Type B pancreatic cell (in vitro differentiated cells): ENCODE measurements around the gene EIF4EBP3. TPM values are rescaled to one million over a fixed set of nuclear protein-coding genes. Genes with fewer than 3 reads are reported as not detected.

Experiments
- DNase-seq: peaks from one replicate; pipeline ENCODE4 v3.0.0; 2021; ENCODE audit warnings: mixed read lengths; ENCODE audit not compliant: unreplicated experiment; ENCODE audit errors: extremely low spot score
- H3K27ac Mint-ChIP-seq: 2 replicates; pipeline ENCODE4 v1.8.0; 2021; ENCODE audit warnings: mild to moderate bottlenecking, mixed read lengths
- H3K27me3 Mint-ChIP-seq: 2 replicates; pipeline ENCODE4 v1.8.0; 2021; ENCODE audit warnings: mixed read lengths
- H3K36me3 Mint-ChIP-seq: 2 replicates; pipeline ENCODE4 v1.8.0; 2021; ENCODE audit warnings: mixed read lengths
- H3K4me1 Mint-ChIP-seq: one replicate; pipeline ENCODE4 v1.8.0; 2021; ENCODE audit warnings: mixed read lengths; ENCODE audit not compliant: unreplicated experiment
- H3K4me3 Mint-ChIP-seq: 2 replicates; pipeline ENCODE4 v1.8.0; 2021; ENCODE audit warnings: mild to moderate bottlenecking, mixed read lengths
- H3K9me3 Mint-ChIP-seq: 2 replicates; pipeline ENCODE4 v1.8.0; 2021; ENCODE audit warnings: mixed read lengths
- total RNA-seq: library from RNA; stranded (reverse); gene quantifications from 2 replicates; pipeline ENCODE4 v1.2.1, GENCODE V29; 2021; ENCODE audit warnings: low replicate concordance
- TF ChIP-seq, protein P1 (sequence below): fragments of 200-600 bp; sonication (generic); conservative IDR thresholded peaks from 2 replicates; pipeline ENCODE4 v1.5.0; 2021; ENCODE audit warnings: antibody characterized with exemption, mild to moderate bottlenecking

Gene EIF4EBP3
- total RNA-seq, 1 donor from 2014 or later: 4.8 TPM

DNA sequence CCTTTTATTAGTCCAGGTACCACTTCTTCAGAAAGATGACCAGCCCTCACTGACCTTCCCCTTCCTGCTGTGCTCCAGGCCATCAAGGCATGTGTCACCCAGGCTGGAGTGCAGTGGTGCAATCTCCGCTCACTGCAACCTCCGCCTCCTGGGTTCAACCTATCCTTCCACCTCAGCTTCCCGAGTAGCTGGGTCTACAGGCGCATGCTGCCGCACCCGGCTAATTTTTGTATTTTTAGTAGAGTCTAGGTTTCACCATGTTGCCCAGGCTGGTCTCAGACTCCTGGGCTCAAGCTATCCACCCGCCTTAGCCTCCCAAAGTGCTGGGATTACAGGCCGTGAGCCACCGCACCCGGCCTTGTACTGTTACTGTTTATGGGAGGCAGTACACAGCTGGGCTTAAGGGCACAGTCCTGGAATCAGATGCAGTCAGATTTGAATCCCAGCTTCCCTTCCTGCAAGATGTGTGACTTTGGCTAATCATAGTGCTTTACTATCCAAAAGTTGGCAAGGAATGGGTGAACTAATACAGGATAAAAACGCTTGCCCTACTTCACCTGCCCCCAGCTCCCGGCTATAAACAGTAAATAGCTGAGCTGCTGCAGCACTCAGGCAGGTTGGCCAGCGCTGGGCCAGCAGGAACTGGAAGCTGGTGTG lies 483 bp upstream of the EIF4EBP3 start:
- no peaks in the 10 kb centered on the region for H3K9me3 Mint-ChIP-seq
- peak overlapping the region; percentile 86 for H3K27ac Mint-ChIP-seq
- H3K27me3 Mint-ChIP-seq: no peaks in the 10 kb centered on the region
- no peak for DNase-seq
- TF ChIP-seq, protein P1, sequence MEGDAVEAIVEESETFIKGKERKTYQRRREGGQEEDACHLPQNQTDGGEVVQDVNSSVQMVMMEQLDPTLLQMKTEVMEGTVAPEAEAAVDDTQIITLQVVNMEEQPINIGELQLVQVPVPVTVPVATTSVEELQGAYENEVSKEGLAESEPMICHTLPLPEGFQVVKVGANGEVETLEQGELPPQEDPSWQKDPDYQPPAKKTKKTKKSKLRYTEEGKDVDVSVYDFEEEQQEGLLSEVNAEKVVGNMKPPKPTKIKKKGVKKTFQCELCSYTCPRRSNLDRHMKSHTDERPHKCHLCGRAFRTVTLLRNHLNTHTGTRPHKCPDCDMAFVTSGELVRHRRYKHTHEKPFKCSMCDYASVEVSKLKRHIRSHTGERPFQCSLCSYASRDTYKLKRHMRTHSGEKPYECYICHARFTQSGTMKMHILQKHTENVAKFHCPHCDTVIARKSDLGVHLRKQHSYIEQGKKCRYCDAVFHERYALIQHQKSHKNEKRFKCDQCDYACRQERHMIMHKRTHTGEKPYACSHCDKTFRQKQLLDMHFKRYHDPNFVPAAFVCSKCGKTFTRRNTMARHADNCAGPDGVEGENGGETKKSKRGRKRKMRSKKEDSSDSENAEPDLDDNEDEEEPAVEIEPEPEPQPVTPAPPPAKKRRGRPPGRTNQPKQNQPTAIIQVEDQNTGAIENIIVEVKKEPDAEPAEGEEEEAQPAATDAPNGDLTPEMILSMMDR: no peak
- peaks cover 11% of the 10 kb centered on the region for H3K36me3 Mint-ChIP-seq
- H3K4me1 Mint-ChIP-seq: peaks cover 13% of the 10 kb centered on the region
- peak overlapping the region; percentile 84 for H3K4me3 Mint-ChIP-seq

DNA sequence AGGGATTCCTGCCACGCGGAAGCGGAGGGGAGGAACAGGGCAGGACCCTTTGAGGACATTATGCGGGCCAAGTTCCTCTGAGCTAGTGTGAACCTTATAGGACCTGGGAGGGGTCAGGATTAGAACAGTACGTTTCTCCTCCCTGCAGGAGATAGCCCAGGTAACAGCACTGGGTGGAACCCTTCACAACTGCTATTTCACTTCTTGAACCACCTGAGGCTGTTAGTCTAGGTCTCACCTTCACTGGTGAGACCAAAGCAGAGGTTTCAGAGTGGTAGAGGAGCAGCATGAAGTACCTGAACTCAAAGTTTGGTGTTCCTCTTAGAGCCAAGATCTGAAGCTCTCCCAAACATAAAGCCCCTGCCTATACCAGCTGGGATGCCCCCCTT lies 832 bp downstream of the EIF4EBP3 start:
- Mint-ChIP-seq H3K27me3 (no peaks in the 10 kb centered on the region), H3K27ac (peak overlapping the region; percentile 86), H3K36me3 (peaks cover 11% of the 10 kb centered on the region), H3K4me1 (peaks cover 13% of the 10 kb centered on the region), H3K4me3 (peak overlapping the region; percentile 84), H3K9me3 (no peaks in the 10 kb centered on the region)
- DNase-seq: no peak
- TF ChIP-seq, protein P1: no peak

DNA sequence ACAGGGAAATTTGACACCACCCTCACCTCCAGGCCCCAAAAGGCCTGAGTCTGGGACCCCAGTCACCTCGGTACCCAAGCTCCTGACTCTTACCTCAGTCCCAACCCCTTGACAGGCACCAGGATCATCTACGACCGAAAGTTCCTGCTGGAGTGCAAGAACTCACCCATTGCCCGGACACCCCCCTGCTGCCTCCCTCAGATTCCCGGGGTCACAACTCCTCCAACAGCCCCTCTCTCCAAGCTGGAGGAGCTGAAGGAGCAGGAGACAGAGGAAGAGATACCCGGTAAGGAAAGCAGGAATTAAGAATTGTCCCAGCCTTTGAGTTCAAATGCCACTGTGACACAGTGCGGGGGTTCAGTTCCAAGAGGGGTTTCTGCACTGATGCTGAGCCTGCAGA lies 1.3 kb downstream of the EIF4EBP3 start:
- Mint-ChIP-seq H3K4me1 (peaks cover 17% of the 10 kb centered on the region), H3K27ac (peak overlapping the region; percentile 86), H3K9me3 (no peaks in the 10 kb centered on the region), H3K27me3 (no peaks in the 10 kb centered on the region), H3K36me3 (peaks cover 14% of the 10 kb centered on the region), H3K4me3 (peak overlapping the region; percentile 75)
- no peak for DNase-seq
- TF ChIP-seq, protein P1: no peak

DNA sequence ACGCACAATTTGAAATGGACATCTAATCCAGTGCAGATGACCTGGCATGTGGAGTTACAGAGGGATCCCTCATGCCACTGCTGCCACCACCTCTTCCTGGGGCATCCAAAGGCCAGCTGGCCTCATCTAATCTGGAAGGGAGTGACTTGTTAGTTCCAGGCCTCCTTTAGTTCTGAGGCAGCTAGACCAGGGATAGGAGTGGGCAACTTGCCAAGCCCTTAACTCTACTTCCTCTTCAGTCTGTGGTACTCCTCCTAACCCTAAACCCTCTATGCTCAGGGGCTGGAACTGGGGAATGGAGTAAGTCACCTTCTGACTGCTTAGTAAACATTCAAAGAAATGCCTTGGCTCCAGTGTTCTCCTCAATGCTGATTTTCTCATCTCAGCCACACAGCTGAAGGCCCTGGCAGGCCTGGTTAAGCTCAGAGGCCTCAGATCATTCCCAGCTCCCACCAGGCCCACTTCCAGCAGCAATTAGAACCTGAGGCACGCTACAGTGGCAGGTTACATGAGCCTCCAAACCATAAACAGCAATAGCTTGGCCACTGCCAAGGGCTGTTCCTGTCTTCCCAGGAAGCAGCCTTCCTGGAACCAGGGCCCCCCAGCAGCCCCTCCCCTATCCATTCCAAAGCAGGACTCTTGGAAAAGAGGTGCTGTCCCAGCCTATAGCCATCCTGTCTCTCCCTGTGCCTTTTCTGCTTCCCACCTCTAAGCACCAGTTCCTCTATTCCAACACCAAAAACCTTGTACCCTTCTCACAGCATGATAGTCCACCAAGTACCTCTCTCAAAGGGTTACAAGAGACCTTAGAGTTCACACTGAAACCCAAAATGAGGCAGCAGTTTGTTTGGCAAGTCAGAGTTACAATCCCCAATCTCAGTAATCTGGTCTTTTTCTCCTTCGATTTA lies 2.0 kb downstream of the EIF4EBP3 start:
- H3K4me1 Mint-ChIP-seq: peaks cover 20% of the 10 kb centered on the region
- H3K36me3 Mint-ChIP-seq: peaks cover 11% of the 10 kb centered on the region
- no peaks in the 10 kb centered on the region for H3K27me3 Mint-ChIP-seq
- DNase-seq: no peak
- peak overlapping the region; percentile 75 for H3K4me3 Mint-ChIP-seq
- TF ChIP-seq, protein P1: no peak
- H3K9me3 Mint-ChIP-seq: no peaks in the 10 kb centered on the region
- peak overlapping the region; percentile 86 for H3K27ac Mint-ChIP-seq

DNA sequence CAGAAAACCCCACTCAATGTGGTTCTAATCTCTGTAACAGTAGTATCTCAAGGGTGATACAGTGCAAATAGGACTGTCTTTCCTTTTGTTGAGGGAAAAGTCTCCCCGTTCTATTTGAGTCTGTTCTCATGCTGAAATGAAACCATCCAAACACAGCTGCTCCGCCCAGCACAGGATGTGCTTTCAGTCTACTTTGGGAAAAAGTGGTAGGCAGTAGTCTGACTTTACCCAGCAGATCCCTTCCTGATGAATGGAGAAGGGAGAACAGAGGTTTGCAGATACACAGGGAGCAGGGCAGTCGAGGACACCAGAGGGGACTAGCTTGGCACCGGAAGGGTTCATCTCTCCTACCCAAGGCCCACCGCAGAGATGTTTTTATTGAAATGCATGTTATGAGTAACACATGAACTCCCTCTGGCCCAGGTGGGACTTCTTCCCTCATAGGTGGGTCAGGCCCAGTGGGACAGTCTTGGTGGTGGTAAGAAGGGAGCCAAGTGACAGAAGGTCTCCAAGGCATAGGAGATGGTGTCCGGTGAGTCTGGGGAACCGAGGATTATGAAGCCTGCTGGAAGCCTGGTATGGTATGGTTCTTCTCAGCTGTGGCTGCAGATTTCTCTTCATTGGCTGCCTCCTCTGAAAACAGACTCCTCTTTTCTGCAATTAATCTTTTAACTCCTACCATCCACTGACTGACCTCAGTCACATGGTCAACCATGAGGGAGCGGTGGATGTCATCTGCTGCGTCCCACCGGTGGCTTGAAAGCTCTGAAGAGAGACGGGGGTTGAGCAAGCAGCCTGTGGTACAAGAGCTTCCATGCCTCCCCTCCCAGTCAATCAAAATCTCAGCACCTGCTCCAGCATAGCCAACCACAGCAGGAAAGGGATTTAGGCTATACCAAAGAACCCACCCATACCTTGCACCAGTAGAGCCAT lies 3.0 kb downstream of the EIF4EBP3 start:
- Mint-ChIP-seq H3K4me3 (no peak overlapping the region), H3K36me3 (peaks cover 10% of the 10 kb centered on the region), H3K4me1 (peaks cover 24% of the 10 kb centered on the region), H3K9me3 (no peaks in the 10 kb centered on the region), H3K27ac (peak overlapping the region; percentile 86), H3K27me3 (no peaks in the 10 kb centered on the region)
- TF ChIP-seq, protein P1: no peak
- DNase-seq: no peak
